HG03378 (cell line): ENCODE data around the gene WDR45.
A peak's percentile ranks its signal among the peaks of the same experiment; 100 is the strongest.

Source experiments
- ATAC-seq: cut with Tn5 transposase; IDR thresholded peaks from one replicate; pipeline ENCODE4 v1.9.1; 2021; ENCODE audit warnings: mild to moderate bottlenecking, moderate library complexity; ENCODE audit not compliant: unreplicated experiment

WDR45 gene

GRCh38 chrX:49053223-49054072 lies 26.2 kb downstream of the WDR45 start:
- no peak for ATAC-seq

- no peak for ATAC-seq
Observed at GRCh38 chrX:49043987-49044281, 35.8 kb downstream of the WDR45 start.

GRCh38 chrX:49043220-49043986 lies 36.3 kb downstream of the WDR45 start, which contains the start of gene TFE3:
Gene TFE3 (minus strand): TSS chrX:49043357. CDS start chrX:49043226, 131 bp downstream.
- peak; percentile 88 for ATAC-seq

GRCh38 chrX:49042581-49043219 lies 37.0 kb downstream of the WDR45 start:
- ATAC-seq = no peak

GRCh38 chrX:49041744-49042580 lies 37.7 kb downstream of the WDR45 start:
- no peak for ATAC-seq

- ATAC-seq = no peak
Observed at GRCh38 chrX:49040376-49040955, 39.2 kb downstream of the WDR45 start.

GRCh38 chrX:49039598-49040375 lies 39.9 kb downstream of the WDR45 start:
- no peak for ATAC-seq

- ATAC-seq = no peak
Observed at GRCh38 chrX:49037883-49038475, 41.7 kb downstream of the WDR45 start.

GRCh38 chrX:49030283-49030682 lies 49.4 kb downstream of the WDR45 start:
- no peak for ATAC-seq

- no peak for ATAC-seq
Observed at GRCh38 chrX:49029876-49030275, 49.8 kb downstream of the WDR45 start.
